Measurements from ENCODE around the gene DMC1. TPM values are rescaled to one million over a fixed set of nuclear protein-coding genes. Genes with fewer than 3 reads are reported as not detected.
"Not testable (repeated sequence)": the region's sequence is repeated elsewhere in the genome, so short reads cannot be mapped to it uniquely, and the experiment has no call there.

DMC1 gene
- total RNA-seq, 1 experiment from 2014 or later = 0.12 TPM

DNA sequence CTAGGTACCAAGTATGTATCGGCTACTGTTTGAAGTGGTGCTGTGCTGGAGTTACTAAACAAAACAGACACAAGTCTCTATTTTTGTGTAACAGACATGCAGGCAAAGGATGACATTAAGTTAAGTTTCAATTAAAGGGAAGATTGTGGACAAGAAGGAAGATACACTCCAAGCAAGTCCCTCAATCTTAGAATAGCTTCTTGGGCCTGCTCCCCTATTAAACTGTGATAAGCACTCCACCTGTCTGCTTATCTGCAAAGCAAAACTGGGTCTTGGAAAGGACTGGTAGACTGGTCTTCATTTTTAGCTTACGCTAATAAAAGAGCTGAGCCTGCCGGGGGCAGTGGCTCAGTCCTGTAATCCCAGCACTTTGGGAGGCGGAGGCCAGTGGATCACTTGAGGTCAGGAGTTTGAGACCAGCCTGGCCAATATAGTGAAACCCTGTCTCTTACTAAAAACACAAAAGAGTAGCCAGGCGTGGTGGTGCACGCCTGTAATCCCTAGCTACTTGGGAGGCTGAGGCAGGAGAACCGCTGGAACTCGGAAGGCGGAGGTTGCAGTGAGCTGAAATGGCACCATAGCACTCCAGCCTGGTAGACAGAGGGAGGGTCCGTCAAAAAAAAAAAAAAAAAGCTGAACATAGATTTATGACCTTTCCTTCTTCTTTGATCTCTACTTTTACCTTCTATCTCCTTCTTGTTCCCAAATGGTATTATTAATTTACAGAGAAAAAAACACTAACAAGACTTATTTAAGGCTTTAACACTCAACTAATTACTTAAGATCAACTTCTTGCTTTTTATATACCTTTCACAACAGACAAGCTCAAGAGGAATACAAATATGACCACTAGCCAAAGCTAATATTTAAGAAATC lies 67.9 kb downstream of the DMC1 start:
- no peak for DNase-seq (ENCODE audit: low read depth)

DNA sequence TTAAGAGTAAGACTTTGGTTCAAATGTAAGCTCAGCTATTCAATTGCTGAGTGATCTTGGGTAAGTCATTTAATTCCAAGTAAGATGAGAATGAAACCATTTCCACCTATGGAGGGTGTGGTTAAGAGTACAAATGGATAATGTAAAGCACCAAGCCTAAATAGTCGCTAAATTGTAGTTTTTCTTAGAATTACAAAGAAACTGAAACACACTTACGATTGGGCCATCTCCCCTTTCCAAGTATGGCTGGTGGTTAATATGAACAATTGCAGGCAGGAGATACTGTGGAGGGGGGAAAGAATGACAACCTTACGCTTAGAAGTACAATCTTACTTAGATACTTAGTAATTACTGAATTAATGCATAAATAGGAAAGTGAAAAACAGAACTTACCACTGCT lies 72.1 kb downstream of the DMC1 start:
- no peak for DNase-seq (ENCODE audit: low read depth)

DNA sequence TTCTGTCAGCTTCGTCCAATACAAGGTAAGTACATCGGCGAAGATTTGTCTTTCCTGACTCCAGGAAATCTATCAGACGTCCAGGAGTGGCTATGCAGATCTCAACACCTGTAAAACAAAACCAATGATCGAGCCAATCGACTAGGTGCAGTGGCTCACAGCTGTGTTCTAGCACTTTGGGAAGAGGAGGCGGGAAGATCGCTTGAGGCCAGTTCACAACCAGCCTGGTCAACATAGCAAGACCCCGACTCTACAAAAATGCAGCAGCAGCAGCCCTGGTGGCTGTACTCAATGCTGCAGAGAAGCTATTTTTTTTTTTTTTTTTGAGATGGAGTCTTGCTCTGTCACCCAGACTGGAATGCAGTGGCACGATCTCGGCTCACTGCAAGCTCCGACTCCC lies 75.0 kb downstream of the DMC1 start:
- DNase-seq (ENCODE audit: low read depth) = no peak

DNA sequence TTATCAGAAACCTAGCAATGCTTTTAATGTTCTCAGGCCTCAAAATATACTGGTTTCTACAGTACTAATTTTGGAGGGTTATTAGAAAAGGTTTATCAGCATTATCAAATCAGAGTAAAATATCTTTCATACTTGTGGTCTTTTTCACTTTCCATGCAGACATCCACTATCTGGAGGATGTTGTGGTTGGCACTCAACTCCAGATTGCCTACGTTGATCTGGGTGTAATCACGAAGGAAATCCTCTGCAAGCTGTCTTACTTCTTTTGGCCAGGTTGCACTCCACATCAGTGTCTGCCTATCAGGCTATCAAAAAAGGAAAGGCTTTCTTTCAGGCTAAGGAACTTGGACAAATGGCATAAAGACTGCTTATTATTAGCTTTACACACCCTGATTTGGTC lies 75.5 kb downstream of the DMC1 start:
- no peak for DNase-seq (ENCODE audit: low read depth)

DNA sequence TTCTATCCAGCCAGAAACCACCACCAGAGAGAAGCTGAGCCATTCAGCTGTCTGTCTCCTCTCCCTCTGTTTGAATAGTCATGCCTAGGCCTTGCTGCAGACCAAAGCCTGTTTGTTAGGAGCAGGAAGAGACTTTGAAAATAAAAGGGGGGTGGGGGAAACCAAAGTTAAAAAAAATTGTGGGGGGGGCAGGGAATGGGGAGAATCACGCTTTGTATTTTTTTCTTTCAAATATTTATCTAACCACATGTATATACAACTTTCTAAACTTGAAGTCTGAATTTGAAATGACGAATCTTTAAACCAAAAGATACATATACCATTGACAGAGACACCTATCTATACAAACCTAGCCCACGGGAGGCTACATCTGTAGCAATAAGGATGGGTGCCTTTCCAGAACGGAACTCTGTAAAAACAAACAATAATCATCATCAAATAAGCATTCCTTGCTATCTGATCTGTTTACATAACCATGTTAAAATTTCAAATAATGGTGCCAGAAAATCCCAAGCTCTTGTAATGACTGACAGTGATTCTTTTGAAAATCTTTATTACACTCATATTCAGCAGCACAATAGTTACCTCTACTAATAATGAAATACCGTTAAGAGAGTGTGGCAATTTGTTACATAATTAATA lies 78.2 kb downstream of the DMC1 start:
- no peak for DNase-seq (ENCODE audit: low read depth)

DNA sequence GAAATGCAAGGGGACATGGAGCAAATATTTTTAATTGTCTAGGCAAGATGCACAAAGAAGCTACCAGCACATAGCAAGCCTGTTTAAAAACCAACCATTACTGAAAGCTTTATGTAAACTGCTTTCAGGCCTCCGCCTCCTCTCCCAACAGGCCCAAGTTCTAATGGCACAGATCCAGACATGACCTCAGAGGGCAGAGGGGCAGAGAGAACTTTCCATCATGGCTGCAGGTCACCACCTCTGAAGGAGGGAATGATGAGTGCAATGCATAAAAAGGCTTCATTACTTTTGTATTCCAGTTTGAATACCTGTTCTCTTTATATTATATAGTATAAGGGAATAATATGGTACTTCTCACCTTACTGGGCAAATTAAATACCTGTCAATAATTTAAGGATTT lies 79.1 kb downstream of the DMC1 start:
- peak; percentile 35 for DNase-seq (ENCODE audit: low read depth)

DNA sequence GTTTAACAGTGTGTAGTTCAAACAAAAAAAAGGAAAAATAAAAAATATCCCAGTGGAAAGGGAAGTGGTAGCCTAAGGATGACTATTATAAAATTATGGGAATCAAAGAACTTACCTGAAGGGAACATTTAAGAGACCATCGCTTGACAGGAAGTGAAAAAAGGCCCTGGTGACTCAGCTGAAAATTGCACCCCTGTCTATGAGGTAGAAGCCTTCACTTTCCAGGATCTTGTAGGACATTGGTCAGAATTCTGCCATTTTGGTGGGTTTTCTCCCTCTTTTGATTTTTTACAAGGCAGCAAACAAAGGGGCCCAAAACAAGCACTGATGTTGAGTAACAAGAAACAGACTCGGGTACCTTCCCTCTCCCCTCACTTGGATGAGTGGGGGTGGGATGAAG lies 79.5 kb downstream of the DMC1 start:
- DNase-seq (ENCODE audit: low read depth) = no peak

DNA sequence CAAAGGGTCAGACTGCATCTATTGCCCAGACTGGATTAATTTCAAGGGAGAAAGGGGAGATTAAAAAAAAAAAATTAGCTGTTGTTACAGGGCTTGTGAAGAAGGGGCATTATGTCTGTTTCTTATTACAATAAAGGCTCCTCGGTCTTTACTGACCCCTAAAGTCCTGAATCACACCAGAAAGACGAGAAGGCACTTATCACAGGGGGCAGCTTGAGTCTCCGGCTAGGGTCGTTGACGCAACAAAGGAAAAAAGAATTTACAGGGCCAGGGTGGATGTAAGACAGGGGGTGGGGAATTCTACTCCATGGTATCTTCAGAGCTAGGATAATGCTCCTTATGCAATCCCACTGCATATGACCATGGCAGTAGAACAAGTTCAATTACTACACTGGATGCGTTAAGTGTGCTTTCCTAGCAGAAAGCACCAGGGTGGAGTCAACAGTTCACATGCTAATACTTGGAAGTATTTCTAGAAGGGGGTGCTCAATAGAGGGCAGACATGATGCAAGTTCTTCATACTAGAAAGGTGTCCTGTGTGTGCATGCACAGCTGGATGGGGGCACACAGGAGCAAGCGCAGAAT lies 80.3 kb downstream of the DMC1 start:
- no peak for DNase-seq (ENCODE audit: low read depth)

DNA sequence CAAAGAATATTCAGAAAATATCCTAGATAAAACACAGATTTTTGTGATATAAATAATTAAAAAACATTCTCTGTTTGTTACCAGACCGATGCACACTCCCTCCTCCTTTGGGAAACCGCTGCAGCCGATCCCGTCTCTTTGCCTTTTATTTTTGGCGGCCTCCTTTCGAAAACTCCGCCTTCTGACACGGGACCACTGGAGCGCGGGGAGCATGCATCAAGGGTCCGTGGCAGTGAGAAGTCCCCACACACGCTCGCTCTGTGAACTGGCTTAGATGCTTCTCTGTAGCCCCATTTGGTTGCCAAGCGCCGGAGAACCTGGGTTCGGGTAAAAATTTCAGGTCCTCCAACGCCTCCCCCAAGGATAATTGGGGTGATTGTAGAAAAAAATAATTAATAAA lies 80.8 kb downstream of the DMC1 start:
- DNase-seq (ENCODE audit: low read depth) = no peak

DNA sequence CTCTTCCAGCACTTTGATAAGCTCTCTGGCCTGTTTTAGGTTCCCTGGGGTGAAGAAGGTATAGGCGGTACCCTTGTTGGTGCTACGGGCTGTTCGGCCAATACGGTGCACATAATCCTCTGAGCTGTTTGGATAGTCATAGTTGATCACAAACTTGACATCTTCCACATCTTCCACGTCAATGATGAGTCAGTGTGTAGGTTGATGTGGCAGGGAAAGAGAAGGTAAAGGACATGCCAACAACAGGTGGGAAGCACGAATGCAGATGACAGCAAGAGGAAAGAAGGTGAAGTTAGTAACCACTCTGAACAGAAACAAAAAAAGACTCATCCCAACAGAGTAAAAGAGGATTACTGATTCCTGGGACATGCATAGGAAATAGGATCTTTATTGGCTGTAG lies 82.0 kb downstream of the DMC1 start:
- DNase-seq (ENCODE audit: low read depth) = no peak

DNA sequence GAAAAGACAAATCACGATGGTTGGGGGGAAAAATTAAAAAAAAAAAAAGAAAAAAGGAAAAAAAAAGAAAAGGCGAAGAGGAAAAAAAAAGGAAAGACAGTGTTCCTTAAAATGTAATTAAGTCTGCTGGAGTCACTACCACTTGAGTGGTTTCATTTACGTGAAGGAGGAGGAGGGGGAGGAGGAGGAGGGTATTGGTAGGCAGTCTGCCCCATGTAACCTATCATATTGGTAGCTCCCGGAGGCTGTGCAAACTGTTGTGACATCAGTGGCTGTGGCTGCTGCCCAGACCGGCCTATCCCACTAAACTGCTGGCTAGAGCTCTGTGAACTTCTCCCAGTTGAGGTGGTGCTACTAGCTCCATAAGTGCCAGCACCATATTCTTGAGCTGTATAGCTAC lies 84.2 kb downstream of the DMC1 start:
- no peak for DNase-seq (ENCODE audit: low read depth)

DNA sequence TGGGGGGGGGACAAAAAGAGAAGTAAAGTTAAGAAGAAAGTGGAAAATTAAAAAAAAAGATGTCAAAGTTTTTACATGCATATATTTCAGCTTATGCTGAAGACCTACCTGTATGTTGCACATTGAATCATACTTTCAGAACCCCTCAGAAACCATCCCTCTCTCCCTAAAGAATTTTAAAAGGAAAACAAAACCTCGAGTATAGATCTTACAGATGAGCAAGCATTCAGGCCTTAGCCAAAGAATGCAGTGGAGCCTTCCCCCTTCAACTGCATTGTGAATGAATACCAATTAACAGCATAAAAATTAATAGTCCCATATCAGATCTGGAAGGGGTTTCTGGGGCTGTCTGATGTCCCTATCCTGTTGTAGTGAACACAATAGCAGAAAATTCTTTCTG lies 85.7 kb downstream of the DMC1 start:
- DNase-seq (ENCODE audit: low read depth) = no peak

DNA sequence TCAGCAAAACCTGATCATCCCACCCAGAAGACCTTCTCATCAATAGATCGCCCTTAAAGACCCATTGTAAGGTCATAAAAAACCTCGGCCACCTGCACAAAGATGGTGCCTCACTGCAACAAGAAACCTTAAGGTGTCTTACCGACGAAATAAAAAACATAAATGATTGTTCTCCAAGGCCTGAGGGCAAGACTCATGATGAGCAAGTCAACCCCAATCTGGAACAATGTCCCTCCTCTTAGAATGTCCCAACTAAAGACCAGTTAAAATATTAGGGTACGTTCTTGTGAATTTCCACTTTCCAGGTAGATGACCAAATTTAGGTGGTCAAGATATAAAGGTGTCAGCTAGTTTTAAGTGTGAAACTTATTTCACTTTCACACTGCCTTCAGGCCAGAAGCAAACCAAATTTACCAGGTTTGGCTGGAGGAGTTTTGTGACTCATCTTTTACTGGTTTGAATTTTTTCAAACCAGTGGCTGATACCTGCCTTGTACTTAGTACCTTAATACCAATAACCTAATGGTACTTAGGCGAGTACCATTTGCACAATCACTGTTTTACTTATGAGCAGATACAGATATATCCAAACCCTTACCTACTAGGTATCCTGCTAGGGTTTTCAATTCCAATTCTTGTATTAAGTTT lies 87.2 kb downstream of the DMC1 start:
- DNase-seq (ENCODE audit: low read depth) = no peak

DNA sequence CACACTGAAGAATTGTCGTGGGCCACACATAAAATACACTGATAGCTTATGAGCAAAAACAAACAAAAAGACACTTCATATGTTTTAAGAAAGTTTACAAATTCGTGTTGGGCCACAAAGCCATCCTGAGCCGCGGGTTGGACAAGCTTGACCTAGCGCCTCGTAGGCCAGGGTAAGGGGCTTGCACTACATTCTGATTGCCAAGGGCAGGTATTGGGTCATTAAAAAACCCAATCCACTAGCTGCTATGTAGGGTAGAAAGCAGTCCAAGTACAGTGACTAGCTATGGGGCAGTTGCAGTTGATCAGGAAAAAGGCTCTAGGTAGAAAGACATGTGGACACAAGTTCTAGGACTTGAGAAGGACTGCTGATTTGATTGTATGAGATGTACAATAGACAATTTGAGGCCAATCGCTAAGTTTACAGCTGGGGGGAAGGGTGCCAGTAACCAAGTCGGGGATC lies 88.1 kb downstream of the DMC1 start:
- no peak for DNase-seq (ENCODE audit: low read depth)

DNA sequence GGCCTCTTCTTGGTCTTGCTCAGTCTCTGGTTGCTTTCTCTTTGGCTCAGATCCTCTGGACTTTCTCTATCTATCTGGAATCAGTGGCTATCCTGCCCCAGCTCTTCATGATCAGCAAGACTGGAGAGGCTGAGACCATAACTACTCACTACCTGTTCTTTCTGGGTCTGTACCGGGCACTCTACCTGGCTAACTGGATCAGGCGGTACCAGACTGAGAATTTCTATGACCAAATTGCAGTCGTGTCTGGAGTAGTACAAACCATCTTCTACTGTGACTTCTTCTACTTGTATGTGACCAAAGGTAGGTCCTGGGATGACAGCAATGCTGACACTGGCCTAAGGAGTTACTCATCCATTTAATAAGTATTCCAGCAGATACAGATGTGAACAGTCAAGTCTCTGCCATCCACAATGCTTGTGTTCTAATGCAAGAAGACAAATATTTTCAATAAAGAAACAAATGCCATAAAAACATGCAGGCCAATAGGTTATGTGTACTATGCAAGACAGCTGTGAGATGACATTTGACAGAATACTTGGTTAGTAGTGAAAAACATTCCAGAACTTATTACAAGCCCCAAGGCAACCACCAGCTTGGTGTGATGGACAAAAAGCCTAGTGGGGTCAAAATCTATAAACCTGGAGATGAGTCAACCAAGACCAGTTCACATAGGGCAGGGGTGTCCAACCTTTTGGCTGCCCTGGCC lies 88.7 kb downstream of the DMC1 start:
- DNase-seq (ENCODE audit: low read depth) = no peak

DNA sequence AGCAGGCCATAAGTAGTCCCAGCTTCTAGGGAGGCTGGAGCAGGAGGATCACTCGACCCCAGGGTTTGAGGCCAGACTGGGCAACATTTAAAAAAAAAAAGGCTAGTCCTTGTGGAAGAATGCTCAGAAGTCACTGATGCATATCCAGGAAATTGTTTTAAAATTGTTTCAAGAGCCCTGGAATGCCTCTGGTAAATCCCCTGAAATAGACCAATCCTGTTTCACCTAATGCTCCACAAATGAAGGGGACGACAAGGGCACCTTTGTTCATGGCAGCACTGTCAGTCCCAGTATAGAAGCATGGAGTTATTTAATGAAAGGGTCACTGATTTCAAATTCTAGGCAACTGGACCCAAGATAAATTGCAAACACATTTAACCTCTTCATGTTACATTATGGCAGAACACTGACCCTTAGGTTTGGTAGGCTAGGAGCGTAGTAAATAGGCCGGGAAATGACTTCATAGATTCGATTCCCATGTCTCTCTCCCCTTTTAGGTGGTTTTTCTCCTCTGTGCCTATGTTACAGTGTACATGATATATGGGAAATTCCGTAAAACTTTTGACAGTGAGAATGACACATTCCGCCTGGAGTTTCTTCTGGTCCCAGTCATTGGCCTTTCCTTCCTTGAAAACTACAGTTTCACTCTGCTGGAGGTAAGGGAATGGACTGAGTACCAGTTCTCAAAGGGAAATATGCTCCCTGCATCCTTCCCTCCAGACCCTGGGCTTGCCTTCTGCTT lies 90.7 kb downstream of the DMC1 start:
- DNase-seq (ENCODE audit: low read depth) = no peak

DNA sequence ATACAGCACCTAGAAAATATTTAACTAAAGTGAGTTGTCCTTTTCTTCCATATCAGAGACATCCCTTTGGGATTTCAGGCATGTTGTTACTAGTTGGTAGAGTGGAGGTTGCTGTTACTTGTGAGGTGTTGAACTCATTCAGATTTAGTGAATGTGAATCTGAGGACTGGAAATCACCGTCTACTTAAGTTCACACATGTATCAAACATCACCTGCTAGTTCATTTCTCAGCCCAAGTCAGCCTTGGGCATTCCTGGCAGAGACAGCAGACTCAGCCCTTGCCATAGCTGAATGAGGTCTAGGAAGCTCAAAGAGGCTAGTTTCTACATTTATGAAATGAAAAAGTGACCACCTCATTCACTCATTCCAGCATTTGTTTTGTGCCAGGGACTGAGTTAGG lies 92.4 kb downstream of the DMC1 start:
- DNase-seq (ENCODE audit: low read depth) = no peak

DNA sequence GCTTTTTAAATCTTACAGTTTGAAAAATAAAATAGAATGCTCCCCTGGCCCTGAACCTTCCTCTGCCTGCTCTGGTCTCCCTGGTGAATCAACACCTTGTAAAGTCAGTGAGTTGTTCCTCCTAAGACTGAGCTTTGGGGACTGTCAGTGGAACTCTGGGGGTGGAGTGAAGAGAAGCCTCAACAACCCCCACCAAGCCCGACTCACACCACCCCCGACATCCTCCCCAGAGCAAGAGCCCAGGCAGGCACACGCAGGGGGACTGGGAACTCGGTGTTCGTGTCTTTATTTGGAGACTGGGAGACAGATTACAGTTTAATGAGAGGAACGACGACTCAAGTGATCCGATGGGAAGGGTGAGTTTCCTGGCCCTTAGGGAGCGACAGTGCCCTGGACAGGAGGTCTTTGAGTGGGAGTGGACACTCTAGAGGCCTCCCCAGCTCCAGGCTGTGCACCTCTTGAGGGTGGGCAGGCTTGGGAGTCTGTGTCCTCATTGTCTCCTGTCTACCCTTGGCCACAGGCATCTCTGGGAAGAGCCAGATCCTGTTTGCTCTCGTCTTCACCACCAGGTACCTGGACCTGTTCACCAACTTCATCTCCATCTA lies 95.9 kb downstream of the DMC1 start:
- no peak for DNase-seq (ENCODE audit: low read depth)

DNA sequence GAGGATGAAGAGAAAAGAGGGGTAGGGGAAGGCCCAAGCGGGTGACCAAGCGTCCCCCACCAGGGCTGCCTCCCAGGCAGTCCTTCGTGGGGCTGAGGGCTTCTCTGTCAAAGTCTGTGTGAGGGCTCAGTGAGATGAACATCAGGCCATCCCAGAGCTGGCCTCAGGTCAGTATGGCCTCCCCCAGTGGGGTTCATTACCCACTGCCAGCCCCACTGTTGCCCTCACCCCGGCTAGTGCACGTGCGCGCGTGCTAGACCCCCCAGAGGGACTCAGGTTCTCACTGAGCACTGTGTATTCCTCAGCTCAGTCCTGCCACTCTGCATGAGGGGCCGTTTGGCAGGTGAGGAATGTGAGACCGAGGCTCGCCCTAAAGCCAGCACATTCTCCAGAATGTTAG lies 98.7 kb downstream of the DMC1 start:
- no peak for DNase-seq (ENCODE audit: low read depth)

DNA sequence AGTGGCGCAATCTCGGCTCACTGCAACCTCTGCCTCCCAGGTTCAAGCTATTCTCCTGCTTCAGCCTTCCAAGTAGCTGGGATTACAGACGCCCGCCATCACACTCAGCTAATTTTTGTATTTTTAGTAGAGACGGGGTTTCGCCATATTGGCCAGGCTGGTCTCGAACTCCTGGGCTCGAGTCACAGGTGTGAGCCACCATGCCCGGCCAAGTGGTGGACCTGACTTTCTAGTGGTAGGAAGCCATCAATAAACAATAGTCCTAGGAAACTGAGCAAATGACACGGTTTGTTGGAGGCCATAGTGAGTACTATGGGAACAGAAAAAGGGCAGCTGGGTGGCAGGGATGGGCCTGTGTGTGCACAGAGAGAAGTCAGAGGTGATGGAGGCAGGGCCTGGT lies 99.8 kb downstream of the DMC1 start:
- not testable (repeated sequence) for DNase-seq (ENCODE audit: low read depth)

DNA sequence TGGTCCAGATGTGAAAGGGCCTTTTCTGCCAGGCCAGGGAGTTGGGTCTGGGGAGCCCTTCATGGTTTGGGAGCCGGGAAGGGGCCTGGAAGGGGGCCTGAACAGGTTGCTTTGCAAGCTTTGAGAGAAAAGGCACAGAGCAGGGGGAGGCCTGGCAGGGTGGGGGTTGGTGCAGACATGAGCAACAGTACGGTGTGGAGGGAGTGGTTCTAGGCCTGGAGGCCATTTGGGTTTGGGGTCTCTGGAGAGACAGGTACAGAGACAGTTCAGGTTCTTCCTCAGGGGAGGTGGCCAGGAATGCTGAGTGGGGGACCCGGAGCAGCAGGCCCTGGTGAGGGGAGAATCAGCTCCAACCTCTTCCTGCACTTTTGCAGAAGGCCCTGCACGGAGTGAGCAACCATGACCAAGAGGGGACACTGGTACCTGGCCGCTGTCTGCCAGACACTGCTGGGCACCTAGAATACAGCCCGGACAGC lies 100.6 kb downstream of the DMC1 start:
- no peak for DNase-seq (ENCODE audit: low read depth)

All from RPMI7951 (cell line).